ENCODE data around the gene COMT.

Gene COMT

GRCh38 chr22:19994851-19995610, 53.5 kb downstream of the COMT start:
- DNase-seq (ENCODE audit: extremely low read depth, low read depth) = no peak
- TF ChIP-seq CTCF (IDR thresholded peaks at IDR 0.05; ENCODE audit: low read depth, low read length) = no peak

- DNase-seq (ENCODE audit: extremely low read depth, low read depth) = no peak
- no peak for TF ChIP-seq CTCF (IDR thresholded peaks at IDR 0.05; ENCODE audit: low read depth, low read length)
These were observed 54.2 kb downstream of the COMT start for GRCh38 chr22:19995611-19996339.

- TF ChIP-seq CTCF (IDR thresholded peaks at IDR 0.05; ENCODE audit: low read depth, low read length) = no peak
- no peak for DNase-seq (ENCODE audit: extremely low read depth, low read depth)
These were observed 55.3 kb downstream of the COMT start for GRCh38 chr22:19996694-19997384.

- no peak for TF ChIP-seq CTCF (IDR thresholded peaks at IDR 0.05; ENCODE audit: low read depth, low read length)
- no peak for DNase-seq (ENCODE audit: extremely low read depth, low read depth)
These were observed 56.1 kb downstream of the COMT start for GRCh38 chr22:19997561-19998231.

GRCh38 chr22:19998232-19998951, 56.8 kb downstream of the COMT start:
- TF ChIP-seq CTCF (IDR thresholded peaks at IDR 0.05; ENCODE audit: low read depth, low read length) = no peak

GRCh38 chr22:19998991-19999820, 57.6 kb downstream of the COMT start:
- TF ChIP-seq CTCF (IDR thresholded peaks at IDR 0.05; ENCODE audit: low read depth, low read length) = no peak
- DNase-seq (ENCODE audit: extremely low read depth, low read depth) = no peak

More at GRCh38 chr22:19998232-19998951, 56.8 kb downstream of the COMT start:
- no peak for DNase-seq (ENCODE audit: extremely low read depth, low read depth)
